ENCODE data around the gene SEPTIN5.

Gene SEPTIN5

GRCh38 chr22:19755145-19755710 lies 40.9 kb downstream of the SEPTIN5 start:
- TF ChIP-seq GATA2 (IDR thresholded peaks at IDR 0.05; ENCODE audit: low read depth, low read length) (no peak), GATA3 (IDR thresholded peaks at IDR 0.05; ENCODE audit: low read depth, low read length) (no peak)

GRCh38 chr22:19755722-19756287 lies 41.5 kb downstream of the SEPTIN5 start:
- TF ChIP-seq GATA2 (IDR thresholded peaks at IDR 0.05; ENCODE audit: low read depth, low read length): no peak
- no peak for TF ChIP-seq GATA3 (IDR thresholded peaks at IDR 0.05; ENCODE audit: low read depth, low read length)

GRCh38 chr22:19756288-19757128 lies 42.2 kb downstream of the SEPTIN5 start:
- TF ChIP-seq GATA2 (IDR thresholded peaks at IDR 0.05; ENCODE audit: low read depth, low read length) (no peak), GATA3 (IDR thresholded peaks at IDR 0.05; ENCODE audit: low read depth, low read length) (no peak)

GRCh38 chr22:19757140-19757984 lies 43.1 kb downstream of the SEPTIN5 start:
- TF ChIP-seq GATA2 (IDR thresholded peaks at IDR 0.05; ENCODE audit: low read depth, low read length) (no peak), GATA3 (IDR thresholded peaks at IDR 0.05; ENCODE audit: low read depth, low read length) (no peak)

DNA sequence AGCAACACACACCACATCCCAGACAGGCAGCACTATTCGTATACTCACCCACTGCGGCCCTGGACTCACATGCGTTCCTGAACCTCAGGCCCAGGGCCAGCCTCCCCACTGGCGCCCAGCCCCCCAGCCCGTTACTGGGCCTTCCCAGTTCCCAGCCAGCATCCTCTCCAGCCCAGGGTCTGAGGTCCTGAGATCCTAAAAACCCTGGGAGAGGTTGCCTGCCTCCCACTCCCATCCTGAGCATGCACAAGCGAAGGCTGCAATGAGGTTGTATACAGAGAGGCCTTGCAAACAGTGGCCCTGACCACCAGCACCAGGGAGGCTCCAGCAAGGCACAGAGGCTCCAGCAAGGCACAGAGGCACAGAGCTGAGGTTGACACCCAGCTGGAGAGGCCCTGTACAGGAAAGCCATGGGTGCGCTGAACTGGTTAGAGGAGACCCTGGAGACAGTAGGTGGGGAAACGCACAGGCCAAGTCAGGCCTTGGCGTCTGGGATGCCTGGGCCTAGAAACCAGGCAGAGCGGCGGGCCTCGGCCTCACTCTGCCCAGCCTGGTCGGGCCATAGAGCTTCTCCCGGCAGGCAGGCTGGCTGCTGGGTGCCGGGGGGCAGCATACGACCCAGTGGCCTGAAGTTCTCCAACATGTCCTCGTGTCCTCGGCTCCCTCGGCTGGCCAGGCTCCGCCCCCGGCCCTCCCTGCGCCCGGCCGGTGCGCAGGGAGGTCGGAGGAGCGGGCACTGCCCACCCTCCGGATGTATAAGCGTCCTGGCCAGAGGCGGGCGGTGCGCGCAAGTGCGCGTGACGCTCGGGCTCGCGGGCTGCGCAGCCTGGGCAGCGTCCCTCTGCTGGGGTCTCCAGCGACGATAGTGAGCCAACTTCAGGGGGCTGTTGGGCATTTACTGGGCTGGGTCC lies 43.9 kb downstream of the SEPTIN5 start:
- TF ChIP-seq GATA2 (IDR thresholded peaks at IDR 0.05; ENCODE audit: low read depth, low read length) (no peak), GATA3 (IDR thresholded peaks at IDR 0.05; ENCODE audit: low read depth, low read length) (no peak)

DNA sequence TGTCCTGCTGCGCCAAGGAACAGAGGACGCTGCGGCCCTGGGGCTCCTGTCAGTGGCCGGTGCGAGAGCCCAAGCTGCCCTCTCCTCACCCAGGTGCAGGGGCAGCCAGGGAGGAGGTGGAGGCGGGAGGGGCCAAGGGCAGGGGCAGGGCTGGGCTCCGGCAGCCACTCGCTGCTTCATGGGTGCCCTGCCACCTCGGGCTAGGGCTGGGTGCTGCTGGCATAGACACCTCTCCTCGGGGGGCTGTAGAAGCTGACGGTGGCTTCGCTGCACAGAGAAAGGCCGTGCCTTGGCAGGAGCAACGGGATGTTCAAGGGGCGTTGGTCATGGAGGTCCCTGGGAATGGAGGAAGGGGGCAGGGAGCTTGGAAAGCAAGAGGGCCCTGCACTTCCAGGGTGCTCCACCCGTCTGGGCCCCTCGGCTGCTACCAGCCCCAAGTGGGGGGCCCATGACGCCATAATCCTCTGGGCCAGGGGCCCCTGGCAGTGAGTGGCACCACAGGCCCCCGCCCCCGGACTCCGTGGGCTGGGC lies 44.7 kb downstream of the SEPTIN5 start:
- no peak for TF ChIP-seq GATA2 (IDR thresholded peaks at IDR 0.05; ENCODE audit: low read depth, low read length)
- TF ChIP-seq GATA3 (IDR thresholded peaks at IDR 0.05; ENCODE audit: low read depth, low read length): no peak

DNA sequence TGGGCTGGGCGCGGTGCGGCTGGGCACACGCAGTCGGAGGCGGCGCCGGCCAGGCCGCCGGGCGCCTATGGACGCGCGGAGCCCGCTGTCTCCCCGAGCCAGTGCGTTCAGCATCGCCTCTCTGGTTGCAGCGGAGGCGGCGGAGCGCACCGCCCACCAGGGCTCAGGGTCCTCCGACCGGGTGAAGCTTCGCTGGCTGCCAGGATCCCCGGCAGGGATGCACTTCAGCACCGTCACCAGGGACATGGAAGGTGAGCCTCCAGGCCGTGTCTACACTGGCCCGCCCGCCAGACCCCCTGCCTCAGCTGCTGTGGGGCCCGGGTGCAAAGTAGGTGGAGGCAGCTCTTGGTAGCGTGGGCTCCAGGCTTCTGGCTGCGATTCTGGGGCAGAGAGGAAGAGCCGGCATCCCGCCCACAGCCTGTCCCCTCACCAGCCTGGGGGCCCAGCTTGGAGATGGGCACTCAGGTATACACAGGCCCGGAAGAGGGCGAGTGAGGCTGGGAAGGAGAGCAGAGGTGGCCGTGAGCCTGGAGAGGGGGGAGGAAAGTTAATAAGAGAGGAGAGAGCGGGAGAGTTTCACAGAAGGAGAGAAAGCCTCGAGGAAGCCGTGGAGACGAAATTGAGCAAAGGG lies 45.2 kb downstream of the SEPTIN5 start:
- no peak for TF ChIP-seq GATA2 (IDR thresholded peaks at IDR 0.05; ENCODE audit: low read depth, low read length)
- TF ChIP-seq GATA3 (IDR thresholded peaks at IDR 0.05; ENCODE audit: low read depth, low read length): no peak

DNA sequence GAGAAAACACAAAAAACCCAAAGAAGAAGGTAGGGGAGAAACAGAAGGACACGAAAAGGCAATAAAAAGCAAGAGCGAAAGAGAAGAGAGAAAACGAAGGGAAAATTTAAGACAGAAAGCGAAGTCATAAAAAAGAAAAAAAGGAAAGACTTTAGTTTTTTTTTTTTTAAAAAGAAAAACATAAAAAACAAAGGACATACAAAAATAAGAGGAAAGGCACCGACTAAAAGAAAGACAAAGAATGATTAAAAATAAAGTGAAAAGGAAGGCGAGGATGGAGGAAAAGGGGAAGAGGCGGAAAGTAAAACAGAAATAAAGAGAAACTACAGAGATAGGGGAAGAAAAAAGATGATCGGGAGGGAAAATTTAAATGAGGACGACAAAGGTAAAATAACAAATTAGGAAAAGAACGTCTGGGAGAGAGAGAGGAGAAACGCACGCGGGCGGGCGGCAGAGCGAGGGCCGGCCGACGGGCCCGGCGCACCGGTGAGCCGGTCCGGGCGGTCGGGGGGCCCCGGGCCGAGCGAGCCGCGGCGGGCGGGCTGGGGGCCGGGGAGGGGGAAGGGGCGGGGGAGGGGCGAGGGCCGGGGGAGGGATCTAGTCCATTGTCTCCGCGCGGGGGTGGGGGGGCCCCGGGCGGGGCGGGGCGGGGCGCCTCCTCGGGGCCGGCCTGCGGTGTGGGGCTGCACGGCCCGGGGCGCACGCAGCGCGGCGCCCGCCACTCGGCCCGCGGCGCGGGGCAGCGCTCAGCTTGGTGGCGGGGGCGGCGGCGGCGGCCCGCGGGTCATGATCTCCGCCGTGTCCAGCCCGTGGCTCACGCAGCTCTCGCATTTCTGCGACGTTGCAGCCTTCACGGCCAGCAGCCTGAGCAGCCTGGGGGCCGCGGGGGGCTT lies 46.0 kb downstream of the SEPTIN5 start, which contains the start of gene TBX1:
TBX1 (plus strand) TSS at position 721 of the 893 bp plus-strand sequence; CDS start at position 787, 66 bp downstream.
- TF ChIP-seq GATA3 (IDR thresholded peaks at IDR 0.05; ENCODE audit: low read depth, low read length) (no peak), GATA2 (IDR thresholded peaks at IDR 0.05; ENCODE audit: low read depth, low read length) (no peak)

GRCh38 chr22:19760951-19761724 lies 46.8 kb downstream of the SEPTIN5 start:
- TF ChIP-seq GATA3 (IDR thresholded peaks at IDR 0.05; ENCODE audit: low read depth, low read length): no peak
- no peak for TF ChIP-seq GATA2 (IDR thresholded peaks at IDR 0.05; ENCODE audit: low read depth, low read length)

GRCh38 chr22:19761725-19762567 lies 47.6 kb downstream of the SEPTIN5 start:
- TF ChIP-seq GATA2 (IDR thresholded peaks at IDR 0.05; ENCODE audit: low read depth, low read length) (no peak), GATA3 (IDR thresholded peaks at IDR 0.05; ENCODE audit: low read depth, low read length) (no peak)

Data from SH-SY5Y (cell line).